HG02884 (cell line): Measurements from ENCODE around the gene PPIC.
A peak's percentile ranks its signal among the peaks of the same experiment; 100 is the strongest.

Source experiments
- ATAC-seq: cut with Tn5 transposase; IDR thresholded peaks from one replicate; pipeline ENCODE4 v1.9.1; 2021; ENCODE audit warnings: mild to moderate bottlenecking, moderate library complexity; ENCODE audit not compliant: unreplicated experiment

PPIC gene

DNA sequence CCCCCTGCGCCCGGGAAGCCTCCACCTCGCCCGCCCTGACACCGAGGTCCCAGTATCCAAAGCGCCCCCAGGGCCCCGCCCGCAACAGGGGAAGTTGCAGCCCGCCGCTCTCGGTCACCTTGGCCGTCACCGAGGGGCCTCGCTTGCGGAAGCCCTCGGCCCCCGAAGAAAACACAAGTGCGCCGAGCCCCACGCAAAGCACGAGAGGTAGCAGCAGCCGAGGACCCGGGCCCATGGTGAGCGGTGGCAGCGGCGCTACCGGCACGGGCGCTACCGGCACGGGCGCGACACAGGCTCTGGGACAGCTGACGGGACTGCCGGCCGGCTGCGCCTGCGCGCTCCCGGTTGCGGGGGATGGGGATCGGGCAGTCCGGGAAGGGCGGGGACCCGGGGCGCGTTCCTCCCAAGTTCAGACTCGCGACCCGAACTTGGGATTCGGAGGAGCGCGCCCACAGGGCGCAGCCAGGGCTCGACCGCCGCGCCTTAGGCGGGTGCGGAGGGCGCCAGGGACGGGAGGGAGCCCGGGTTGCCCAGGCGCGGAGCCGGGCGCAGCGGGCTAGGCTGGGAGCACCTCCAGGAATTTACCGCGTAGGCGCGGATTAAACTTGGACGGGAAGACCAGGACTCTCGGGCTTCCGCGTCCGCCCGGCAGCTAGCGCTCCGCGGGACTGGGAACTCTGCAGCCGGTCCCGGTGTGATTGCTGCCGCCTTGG is at the start of gene PPIC:
Gene PPIC, minus strand, starts transcription at position 335 of the 713 bp plus-strand sequence. Its CDS starts 100 bp downstream, at position 235.
- peak; percentile 49 for ATAC-seq

DNA sequence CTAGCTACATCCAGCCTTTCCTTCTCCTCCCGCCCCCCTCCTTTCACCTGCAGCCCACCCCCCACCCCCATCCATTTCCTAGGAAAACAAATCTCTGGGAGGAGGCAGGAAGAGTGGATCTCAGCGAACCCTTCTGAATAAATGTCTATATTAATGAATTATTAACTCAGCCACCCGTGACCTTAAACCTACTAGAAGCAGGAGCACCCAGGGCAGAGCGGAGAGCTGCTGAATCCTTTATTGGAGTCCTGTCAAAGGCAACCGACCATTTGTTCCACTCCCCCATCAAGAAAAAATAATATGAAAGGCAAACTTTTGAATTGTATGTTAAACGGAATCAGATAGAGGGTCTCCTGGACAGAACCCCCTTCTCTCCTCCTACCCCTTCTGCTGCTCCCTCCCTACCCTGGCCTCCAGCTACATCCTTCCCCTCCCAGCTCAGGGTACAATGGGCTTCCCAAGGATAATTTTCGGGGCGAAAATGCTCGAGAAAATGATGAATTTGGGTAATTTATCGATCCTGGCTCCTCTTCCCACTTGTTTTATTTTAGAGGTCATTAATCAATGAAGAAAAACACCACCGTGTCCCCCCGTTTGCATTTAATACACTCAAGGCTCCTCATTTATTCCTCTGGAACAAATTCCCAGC is 49.2 kb upstream of the PPIC start:
- no peak for ATAC-seq

DNA sequence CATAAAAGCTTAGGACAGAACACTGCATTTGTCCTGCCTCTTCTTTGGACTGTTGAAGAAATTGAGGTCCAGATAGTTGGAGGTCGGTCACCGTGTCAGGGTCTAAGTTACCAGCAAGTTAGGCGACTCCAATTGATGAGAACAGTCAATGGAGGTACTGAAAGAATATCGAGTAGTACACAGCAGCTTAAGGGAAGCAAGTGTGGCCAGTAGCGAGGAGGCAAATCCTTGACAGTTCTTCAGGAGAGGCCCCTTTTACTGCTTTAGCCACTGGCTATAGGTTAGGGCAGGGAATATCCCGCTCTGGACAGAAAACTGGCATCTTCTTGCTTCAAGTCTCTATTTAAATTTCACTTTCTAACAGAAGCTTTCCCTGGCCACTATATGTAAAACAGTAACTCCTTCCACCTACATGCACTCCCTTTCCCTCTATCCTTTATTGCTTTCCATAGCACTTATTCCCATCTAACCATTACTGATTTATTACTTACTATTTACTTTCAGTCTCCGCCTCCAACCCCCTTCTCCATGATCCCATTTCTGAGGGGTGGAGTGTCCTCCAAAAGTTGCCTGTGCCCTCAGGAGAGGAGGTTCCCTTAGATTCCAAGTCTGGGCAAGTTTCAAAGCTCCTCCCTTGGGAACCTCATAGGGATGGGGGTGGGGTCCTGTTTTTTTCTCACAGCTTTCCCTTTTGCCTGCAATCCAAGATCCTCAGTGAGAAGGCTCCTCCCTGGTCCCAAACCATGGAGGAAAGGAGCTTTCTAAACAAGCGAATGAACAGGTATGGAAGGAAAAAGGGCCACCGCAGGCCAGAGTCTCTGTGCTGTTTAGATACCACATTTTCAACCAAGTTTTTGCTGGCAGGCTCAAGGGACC is 48.4 kb upstream of the PPIC start:
- ATAC-seq = no peak

DNA sequence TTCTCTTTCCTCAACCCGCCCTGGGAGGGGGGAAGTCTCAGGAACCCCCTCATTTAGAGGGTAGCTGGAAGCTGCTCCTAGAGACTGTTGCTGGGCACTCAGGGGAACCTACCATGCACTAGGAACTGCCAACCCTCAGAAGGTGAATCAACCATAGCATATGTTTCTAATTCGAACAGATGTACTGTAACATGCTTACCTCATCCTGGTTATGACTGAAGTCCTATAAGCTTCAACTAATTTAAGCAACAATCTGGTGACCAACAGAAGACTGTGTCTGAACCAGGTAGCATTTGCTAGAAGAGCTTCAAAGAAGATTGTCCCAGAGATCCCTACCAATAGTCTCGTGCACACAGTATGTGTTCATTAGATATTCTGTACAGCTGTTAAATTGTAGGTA is 46.8 kb upstream of the PPIC start:
- no peak for ATAC-seq

DNA sequence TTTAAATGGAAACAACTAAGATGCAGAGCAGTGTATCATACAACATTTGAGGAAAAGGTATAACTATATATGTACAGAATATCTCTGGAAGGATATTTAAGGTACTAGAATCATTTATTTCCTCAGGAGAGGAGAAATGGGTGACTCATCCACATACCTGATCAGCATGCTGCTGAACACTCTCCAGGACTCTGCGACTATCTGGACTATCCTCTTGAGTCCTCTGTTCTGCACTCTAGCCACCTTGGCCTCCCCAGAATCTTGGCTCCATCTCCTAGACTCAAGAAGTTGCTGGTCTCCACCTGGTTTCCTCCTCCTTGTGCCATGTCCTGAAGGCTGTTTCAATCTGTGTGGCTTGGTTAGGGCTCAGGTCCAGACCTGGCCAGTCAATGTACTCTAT is 43.7 kb upstream of the PPIC start:
- no peak for ATAC-seq

DNA sequence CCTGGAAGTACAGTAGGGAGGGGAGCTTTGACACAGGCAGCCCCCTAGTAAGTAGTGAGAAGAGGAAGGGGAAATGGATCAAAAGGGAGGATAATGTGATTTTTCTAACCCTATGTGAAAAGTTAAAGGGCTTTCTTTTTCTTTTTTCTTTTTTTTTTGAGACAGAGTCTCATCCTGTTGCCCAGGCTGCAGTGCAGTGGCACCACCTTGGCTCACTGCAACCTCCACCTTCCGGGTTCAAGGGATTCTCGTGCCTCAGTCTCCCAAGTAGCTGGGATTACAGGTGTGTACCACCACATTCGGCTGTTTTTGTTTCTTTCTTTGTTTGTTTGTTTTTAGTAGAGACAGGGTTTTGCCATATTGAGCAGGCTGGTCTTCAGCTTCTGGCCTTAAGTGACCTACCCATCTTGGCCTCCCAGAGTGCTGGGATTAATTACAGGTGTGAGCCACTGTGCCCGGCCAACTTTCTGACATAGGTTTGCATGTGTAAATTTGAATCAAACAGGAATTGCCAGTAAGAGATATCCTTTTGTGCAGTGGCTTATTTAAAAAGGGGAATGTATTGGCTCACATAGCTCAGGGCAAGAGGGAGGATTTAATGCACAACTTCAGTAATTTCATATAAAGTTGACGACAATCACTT is 39.1 kb upstream of the PPIC start:
- ATAC-seq = no peak

DNA sequence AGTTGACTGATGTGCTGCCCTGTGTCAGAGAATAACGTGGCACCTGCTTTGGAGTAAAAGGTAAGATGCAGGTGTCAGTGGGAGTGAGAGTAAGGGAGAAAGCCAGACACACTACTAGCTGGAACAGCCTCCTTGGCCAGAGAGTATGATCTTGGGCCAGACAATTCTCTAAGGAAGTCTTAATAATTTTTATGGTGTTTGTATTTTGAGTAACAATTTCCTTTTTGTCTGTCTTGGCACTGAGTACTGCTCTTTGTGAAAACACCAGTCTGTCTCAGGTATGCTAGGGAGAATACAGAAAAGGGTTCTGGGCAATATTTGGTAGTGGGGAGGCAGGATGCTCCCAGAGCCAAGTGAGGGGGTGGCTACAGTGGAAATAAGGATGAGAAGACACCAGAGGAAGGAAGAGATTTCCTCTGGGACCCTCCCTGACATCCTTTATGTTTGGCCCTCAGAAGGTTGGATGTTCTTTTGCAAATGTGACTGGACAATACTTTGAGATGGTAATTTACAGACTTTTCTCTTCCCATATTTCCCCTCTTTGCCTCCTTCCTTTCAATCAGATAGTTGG is 31.9 kb upstream of the PPIC start:
- ATAC-seq = no peak

DNA sequence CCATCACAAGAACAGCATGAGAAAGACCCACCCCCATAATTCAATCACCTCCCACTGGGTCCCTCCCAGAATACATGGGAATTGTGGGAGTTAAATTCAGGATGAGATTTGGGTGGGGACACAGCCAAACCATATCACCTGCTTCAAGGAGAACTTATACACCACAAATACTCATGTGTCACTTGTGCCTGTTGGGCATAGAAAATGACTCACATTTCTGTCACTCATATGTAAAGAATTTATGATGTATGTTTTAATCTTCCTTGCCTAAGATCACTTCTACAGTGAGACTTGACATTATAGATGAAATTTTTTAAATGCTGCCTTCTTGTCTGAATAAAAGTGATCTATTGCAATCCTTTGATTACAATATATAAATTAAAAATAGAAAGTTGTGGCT is 29.5 kb upstream of the PPIC start:
- no peak for ATAC-seq

DNA sequence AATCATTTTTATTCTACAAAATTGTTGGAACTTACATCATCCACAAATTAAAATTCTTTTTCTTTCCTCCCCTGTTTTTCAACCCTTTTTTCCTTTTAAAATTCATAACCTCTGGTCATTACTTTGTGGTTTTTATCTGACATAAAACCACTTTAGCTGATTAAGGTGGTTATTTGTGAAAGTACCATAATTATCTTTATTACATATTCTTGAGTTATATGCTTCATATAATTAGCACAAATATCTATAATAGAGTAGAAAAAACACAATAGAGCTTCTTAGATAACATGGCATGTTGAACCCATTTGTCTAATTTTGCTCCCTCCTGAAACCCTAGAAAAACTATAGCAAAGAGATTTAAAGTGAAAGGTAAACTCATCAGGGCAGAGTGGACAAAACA is 22.9 kb upstream of the PPIC start:
- ATAC-seq = no peak

DNA sequence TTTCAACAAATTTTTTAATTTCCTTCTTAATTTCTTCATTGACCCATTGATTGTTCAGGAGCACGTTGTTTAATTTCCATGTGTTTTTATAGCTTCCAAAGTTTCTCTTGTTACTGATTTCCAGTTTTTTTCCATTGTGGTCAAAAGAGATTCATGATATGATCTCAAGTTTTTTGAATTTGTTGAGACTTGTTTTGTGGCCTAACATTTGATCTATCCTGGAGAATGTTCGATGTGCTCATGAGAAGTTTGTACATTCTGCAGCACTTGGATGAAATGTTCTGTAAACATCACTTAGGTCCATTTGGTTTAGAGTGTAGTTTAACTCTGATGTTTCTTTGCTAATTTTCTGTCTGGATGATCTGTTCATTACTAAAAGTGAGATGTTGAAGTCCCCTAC is 14.7 kb upstream of the PPIC start:
- ATAC-seq = no peak

DNA sequence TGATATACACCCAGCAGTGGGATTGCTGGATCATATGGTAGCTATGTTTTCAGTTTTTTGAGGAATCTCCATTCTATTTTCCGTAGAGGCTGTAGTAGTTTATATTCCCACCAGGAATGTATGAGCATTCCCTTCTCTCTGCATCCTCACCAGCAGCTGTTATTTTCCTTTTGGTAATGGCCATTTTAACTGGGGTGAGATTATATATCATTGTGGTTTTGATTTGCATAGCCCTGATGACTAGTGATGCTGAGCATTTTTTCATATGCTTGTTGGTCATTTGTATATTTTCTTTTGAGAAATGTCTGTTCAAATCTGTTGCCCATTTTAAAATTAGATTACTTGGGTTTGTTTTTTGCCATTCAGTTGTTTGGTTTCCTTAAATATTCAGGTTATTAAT is 11.2 kb upstream of the PPIC start:
- no peak for ATAC-seq

DNA sequence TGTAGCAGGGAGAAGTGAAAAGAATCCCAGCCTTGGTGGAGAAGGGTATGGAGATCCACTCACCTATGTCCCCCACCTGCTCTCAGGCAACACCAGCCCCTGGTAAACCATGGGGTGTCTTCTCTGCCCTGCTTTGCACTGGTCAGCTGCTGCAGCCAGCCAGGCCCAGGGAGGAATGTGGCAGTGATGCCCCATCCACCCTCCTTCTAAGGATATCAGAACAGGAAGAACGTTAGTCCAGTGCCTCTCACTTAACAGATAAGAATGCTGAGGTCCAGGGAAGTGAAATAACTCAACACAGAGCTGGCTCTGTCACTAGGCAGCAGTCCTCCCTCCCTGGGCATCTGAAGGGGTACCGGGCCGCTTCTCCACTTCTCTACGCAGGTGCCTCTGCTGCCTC is 9.7 kb upstream of the PPIC start:
- no peak for ATAC-seq

DNA sequence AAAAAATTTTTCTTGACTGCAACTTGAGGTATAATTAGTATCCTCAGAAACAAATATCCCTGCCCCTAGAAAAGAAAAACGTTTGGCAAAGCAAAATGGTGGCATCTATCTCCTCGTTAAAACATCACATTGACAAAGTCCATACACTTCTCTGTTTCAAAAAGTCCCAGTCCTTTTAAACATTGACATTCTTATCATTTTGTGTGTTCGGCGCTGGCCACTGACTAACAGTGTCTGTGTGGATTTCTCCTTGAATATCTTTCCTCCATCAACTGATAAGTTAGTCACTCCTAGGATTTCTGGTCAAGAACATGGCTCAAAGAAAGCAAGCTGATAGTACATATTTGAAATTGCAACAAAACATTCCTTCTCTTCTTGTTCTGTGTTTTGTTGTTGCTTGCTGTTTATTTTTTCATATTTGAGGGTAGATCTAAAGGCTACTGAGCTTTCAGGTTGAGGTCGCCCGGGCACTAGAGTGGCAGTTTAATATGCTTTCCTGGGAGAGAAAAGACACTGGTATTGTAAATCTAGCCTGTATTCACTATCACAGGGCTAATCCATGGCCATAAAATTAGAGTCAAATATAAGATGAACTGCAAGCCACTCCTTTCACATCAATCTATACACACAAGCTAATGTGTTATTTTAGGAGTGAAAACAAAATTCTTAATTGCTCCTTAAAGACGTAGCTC is 8.5 kb upstream of the PPIC start:
- ATAC-seq = no peak

DNA sequence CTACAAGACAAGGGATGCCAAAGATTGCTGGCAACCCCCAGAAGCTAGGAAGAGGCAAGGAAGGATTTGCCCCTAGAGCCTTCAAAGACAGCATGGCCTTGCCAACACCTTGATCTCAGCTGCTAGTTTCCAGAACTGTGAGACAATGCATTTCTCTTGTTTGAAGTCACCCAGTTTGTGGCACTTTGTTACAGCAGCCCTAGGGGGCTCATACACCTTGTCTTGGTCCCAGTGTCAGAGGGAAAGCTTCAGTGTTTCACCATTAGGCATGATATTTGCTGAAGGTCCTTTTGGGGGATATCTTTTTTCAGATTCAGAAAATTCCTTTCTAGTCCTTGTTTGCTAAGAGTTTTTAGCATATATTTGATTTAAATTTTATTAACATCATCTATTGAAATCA is 3.1 kb upstream of the PPIC start:
- ATAC-seq = no peak

DNA sequence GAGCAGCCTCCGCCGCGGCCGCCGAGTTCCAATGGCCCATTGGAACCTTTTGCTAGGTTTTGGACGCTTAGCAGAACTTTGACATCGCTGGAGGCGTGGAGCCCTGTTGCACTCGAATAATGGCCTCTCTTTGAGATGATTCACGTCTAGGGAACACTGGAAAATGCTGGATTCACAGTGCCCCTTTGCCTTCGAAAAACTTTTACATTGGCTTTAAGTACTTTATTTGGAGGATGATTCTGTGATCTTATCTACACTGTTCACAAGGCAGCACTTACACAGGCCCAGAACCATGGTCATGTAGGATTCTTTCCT is 536 bp upstream of the PPIC start:
- ATAC-seq = no peak

DNA sequence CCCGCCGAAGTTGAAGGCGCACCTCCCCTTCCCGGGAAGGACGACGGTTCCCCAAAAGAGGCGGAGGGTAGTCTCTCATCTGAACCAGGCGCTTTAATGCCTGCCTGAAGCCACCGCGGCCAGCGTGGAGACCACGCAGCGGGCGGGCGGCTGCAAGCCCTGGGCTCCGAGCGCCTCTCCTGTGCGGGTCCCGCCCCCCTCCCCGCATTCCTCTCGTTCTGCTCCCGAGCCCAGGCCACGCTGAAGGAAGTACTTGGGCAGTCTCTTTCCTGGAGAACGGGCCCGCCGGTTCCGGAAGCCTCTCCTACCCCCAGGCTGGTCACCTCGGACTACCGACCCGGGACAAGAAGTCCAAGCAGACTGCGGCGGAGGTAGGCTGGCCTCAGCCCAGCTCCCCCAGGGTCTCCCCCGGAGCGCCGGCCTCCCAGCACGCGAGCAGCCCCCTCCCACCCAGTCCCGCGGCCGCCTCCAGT is 571 bp downstream of the PPIC start:
- no peak for ATAC-seq

DNA sequence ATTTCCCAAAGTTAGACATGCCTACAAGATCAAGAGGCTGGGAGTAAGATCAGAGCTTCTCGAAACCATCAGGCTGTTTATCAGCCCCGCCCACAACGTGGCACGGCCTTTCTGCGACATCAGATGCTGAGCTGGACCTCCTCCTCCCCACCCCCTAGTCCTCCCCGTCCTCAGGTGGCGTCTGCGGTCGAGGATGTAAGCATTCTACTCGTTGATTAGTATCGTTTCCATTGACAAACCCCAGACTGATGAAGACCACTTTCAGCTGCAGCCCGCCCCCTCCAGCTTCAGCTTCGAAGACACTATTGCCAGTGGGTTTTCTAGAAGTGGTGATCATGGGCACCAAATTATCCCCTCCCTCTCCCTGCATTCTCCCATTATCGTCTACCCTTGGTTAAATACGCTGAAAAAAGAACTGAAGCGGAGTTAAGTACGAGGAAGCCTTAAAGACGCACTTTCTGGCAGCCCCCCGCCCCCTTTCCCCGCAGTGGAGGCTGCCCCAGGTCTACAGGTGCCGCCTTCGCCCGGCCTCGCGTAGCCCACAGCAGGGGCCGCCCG is 1.1 kb downstream of the PPIC start:
- no peak for ATAC-seq

DNA sequence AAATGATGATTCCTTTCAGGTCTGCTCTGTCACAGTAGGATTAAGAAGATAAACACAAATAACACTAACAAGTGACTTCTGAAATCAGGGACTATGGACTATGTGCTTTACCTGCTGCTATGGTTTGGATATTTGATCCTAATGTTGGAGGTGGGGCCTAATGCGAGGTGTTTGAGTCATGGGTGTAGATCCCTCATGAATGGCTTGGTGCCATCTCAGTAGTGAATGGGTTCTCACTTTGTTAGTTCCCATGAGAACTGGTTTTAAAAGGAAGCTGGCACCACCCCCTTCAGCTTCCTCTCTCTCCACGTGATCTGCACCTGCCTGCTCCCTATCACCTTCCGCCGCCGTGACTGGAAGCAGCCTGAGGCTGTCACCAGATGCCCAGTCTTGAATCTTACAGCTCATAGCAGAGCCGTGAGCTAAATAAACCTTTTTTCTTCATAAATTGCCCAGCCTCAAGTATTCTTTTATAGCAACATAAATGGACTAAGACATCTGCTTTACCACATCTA is 3.3 kb downstream of the PPIC start:
- ATAC-seq = no peak

DNA sequence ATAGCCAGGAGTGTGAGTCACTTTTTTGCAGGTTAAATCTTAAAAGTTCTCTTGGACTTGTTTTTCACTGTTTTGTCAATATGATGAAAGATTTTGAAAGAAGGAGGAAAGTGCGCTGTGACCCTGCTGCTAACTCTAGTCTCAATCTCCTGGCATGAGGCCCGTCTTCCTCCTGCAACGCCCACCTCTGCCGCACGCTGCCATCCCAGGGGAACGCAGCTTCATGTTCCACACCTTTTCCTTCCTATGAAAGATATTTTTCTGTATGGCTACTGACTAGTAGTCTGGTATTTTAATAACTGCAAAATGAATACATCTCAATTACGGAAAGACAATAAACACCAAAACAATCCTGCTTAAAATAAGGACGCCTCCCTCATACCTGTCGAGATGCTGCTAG is 8.3 kb downstream of the PPIC start:
- ATAC-seq = no peak

DNA sequence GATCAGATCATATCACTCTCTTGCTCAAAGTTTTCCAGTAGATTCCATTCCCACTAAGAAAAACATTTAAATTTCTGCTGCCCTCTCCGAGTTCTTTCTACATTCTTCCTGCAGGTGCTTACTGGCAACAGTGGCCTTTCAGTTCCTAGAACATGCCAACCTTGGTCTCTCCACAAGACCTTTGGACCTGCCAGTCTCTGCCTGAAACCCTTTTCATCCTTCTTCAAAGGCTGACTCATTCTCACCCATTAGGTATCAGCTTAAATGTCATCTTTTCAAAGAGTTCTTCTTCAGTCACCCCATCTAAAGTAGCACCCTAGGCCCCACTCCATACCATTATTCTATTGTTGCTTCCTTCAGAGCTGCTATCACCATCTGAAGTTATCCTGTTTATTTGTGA is 21.8 kb downstream of the PPIC start:
- no peak for ATAC-seq
